Suprapubic skin (tissue), 4 donors: ENCODE measurements around the gene DNAH8.

Experiments
- POLR2A ChIP-seq, 2 donors: fragments of 450-650 bp; IDR thresholded peaks; one replicate each; pipeline ENCODE4 v1.6.1; 2017; ENCODE audit warnings: antibody characterized with exemption in 2 of 2, mild to moderate bottlenecking in 2 of 2, moderate library complexity in 2 of 2
- POLR2AphosphoS5 ChIP-seq, 3 donors: sonication (generic); formaldehyde crosslinking; IDR thresholded peaks; one replicate each; pipeline ENCODE4 v1.6.1; 2017; ENCODE audit warnings: antibody characterized with exemption in 3 of 3
- TF ChIP-seq, protein P1 (sequence below), 2 donors: fragments of 200-600 bp in 1 of 2; fragments of 450-650 bp in 1 of 2; sonication (generic) in 1 of 2; IDR thresholded peaks; one replicate each; pipeline ENCODE4 v1.5.1; 2016 to 2019; ENCODE audit warnings: antibody characterized with exemption in 2 of 2, mild to moderate bottlenecking in 1 of 2, moderate library complexity in 1 of 2

DNA sequence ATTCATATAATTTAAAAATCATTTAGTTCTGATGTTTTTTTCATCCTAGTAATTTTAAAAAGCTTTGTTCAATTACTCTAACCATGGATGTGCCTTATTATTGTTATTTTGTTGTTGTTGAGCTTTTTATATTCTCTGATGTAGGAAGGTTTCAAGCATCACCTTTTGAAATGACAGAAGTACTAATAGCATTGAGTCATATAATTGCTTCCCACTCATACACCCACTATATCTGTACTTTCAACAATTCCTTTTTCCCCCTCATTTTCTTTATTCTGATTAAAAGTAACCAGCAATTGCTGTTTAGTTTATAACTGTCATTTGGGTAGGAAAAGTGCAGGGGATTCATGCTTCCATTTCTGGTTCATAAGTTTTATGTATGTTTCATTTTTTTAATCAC lies 38.6 kb downstream of the DNAH8 start:
- TF ChIP-seq, protein P1, sequence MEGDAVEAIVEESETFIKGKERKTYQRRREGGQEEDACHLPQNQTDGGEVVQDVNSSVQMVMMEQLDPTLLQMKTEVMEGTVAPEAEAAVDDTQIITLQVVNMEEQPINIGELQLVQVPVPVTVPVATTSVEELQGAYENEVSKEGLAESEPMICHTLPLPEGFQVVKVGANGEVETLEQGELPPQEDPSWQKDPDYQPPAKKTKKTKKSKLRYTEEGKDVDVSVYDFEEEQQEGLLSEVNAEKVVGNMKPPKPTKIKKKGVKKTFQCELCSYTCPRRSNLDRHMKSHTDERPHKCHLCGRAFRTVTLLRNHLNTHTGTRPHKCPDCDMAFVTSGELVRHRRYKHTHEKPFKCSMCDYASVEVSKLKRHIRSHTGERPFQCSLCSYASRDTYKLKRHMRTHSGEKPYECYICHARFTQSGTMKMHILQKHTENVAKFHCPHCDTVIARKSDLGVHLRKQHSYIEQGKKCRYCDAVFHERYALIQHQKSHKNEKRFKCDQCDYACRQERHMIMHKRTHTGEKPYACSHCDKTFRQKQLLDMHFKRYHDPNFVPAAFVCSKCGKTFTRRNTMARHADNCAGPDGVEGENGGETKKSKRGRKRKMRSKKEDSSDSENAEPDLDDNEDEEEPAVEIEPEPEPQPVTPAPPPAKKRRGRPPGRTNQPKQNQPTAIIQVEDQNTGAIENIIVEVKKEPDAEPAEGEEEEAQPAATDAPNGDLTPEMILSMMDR (IDR thresholded peaks at IDR 0.05), result no peak
- no peak for TF ChIP-seq POLR2A (IDR thresholded peaks at IDR 0.05)
- no peak for TF ChIP-seq POLR2AphosphoS5 (IDR thresholded peaks at IDR 0.05)
